ENCODE results near the gene ZNF732. TPM values are rescaled to one million over a fixed set of nuclear protein-coding genes. Genes with fewer than 3 reads are reported as not detected.
"Not testable (repeated sequence)": the region's sequence is repeated elsewhere in the genome, so short reads cannot be mapped to it uniquely, and the experiment has no call there.

The ZNF732 gene
- total and polyA plus RNA-seq, 7 donors, result 0.12 to 0.36 TPM; not detected in 5

DNA sequence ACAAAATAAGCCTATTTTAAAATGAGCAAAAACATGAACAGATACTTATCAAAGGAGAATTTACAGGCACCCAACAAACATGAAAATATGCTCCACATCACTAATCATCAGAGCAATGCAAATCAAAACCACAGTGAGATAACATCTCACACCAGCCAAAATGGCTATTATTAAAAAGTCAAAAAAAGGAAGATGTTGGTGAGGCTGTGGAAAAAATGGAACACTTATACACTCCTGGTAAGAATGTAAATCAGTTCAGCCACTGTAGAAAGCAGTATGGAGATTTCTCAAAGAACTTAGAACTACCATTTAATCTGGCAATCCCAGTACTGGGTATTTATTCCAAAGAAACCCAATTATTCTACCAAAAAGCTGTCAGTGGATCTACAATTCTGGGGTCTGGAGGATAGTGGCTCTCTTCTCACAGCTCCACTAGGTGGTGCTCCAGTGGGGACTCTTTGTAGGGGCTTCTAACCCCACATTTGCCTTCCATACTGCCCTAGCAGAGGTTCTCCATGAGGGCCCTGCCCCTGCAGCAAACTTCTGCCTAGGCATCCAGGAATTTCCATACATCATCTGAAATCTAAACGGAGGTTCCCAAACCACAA, 9.1 kb upstream of the ZNF732 start:
- H3K4me3 ChIP-seq, result no peak overlapping the region
- H3K4me1 ChIP-seq, result no peaks in the 10 kb centered on the region
- TF ChIP-seq, protein P1, sequence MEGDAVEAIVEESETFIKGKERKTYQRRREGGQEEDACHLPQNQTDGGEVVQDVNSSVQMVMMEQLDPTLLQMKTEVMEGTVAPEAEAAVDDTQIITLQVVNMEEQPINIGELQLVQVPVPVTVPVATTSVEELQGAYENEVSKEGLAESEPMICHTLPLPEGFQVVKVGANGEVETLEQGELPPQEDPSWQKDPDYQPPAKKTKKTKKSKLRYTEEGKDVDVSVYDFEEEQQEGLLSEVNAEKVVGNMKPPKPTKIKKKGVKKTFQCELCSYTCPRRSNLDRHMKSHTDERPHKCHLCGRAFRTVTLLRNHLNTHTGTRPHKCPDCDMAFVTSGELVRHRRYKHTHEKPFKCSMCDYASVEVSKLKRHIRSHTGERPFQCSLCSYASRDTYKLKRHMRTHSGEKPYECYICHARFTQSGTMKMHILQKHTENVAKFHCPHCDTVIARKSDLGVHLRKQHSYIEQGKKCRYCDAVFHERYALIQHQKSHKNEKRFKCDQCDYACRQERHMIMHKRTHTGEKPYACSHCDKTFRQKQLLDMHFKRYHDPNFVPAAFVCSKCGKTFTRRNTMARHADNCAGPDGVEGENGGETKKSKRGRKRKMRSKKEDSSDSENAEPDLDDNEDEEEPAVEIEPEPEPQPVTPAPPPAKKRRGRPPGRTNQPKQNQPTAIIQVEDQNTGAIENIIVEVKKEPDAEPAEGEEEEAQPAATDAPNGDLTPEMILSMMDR (IDR thresholded peaks at IDR 0.05), result no peak
- TF ChIP-seq EP300 (IDR thresholded peaks at IDR 0.05), result no peak
- TF ChIP-seq POLR2AphosphoS5 (IDR thresholded peaks at IDR 0.05), result no peak
- no peak for TF ChIP-seq POLR2A (IDR thresholded peaks at IDR 0.05)
- H3K9me3 ChIP-seq, result peaks cover 0 to 9% (median 1%) of the 10 kb centered on the region in 4 donors
- intact Hi-C loops (cut with DNase I), result loop anchor here (10.0 kb wide), 1 partner anchor 50 kb away; no protein-coding TSS in a partner anchor
- no peak for DNase-seq
- no peaks in the 10 kb centered on the region for H3K27me3 ChIP-seq
- H3K27ac ChIP-seq, result no peak overlapping the region
- H3K36me3 ChIP-seq, result no peaks in the 10 kb centered on the region
- WGBS, 2 donors, result 78 to 92% methylated on average over 1 of the region's 1 CpG

DNA sequence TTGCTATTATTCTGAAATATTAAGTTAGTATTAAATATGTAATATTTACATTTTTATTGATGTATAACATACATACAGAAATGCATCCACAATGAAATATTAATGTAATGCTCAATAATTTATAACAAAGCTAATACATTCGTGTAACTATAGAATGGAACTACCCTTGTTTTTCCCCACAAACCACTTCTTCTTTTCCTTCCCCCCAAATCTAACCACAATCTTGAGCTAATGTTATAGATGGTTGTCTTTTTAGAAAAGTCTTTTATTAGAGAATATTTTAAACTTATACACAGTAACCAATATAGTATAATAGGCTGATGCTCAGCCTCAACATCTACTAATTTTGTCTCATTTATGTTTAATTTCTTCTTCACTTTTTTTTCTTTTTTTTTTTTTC, 4.5 kb upstream of the ZNF732 start:
- peaks cover 0 to 8% (median 2%) of the 10 kb centered on the region in 4 donors for H3K4me1 ChIP-seq

DNA sequence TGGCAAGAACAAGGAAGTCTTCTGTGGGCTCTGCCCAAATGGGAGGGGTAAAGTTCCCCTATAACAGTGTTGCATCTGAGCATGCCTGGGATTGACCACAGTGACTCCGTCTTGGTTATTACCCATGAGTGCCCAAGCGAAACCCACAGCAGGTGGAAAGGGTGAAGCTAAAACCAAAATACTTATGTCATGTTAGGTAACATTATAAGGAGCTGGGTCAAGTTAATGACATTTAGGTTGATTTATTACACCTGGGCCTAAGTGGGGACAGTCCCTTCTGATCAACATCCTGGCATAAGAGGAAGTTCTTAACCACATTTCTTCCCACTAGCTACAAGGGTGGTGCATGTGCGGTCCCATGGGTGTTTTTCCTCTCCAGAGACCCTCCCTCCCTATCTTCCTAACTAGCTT, 1.3 kb upstream of the ZNF732 start:
- no peak overlapping the region for H3K27ac ChIP-seq
- whole genome bisulfite sequencing, 2 donors, result 48 to 87% methylated on average over 3 of the region's 3 CpGs
- DNase-seq, result no peak
- intact Hi-C loops (cut with DNase I), result no loop called here
- TF ChIP-seq POLR2A (IDR thresholded peaks at IDR 0.05) (no peak), POLR2AphosphoS5 (IDR thresholded peaks at IDR 0.05) (no peak), EP300 (IDR thresholded peaks at IDR 0.05) (no peak)
- TF ChIP-seq, protein P1 (IDR thresholded peaks at IDR 0.05), result no peak
- peaks cover 8 to 23% (median 20%) of the 10 kb centered on the region in 3 donors for H3K27me3 ChIP-seq
- H3K4me3 ChIP-seq, result no peak overlapping the region
- peaks cover 0 to 16% (median under 1%) of the 10 kb centered on the region in 4 donors for H3K9me3 ChIP-seq
- H3K36me3 ChIP-seq, result no peaks in the 10 kb centered on the region
- H3K4me1 ChIP-seq, result peaks cover 0 to 11% (median 4%) of the 10 kb centered on the region in 4 donors

More for the DNA sequence above, 4.5 kb upstream of the ZNF732 start:
- Histone ChIP-seq H3K4me3 (no peak overlapping the region), H3K9me3 (peaks cover 0 to 5% (median 1%) of the 10 kb centered on the region in 4 donors), H3K36me3 (no peaks in the 10 kb centered on the region), H3K27me3 (peaks cover 7 to 9% (median 8%) of the 10 kb centered on the region in 3 donors), H3K27ac (no peak overlapping the region)
- 48 to 82% methylated on average over 1 of the region's 1 CpG for WGBS, 2 donors
- TF ChIP-seq POLR2AphosphoS5 (IDR thresholded peaks at IDR 0.05), result no peak
- no peak for TF ChIP-seq POLR2A (IDR thresholded peaks at IDR 0.05)
- no peak for TF ChIP-seq EP300 (IDR thresholded peaks at IDR 0.05)
- TF ChIP-seq, protein P1 (IDR thresholded peaks at IDR 0.05), result no peak
- DNase-seq, result no peak
- intact Hi-C loops (cut with DNase I), result loop anchor here (10.0 kb wide), 1 partner anchor 45 kb away; no protein-coding TSS in a partner anchor

DNA sequence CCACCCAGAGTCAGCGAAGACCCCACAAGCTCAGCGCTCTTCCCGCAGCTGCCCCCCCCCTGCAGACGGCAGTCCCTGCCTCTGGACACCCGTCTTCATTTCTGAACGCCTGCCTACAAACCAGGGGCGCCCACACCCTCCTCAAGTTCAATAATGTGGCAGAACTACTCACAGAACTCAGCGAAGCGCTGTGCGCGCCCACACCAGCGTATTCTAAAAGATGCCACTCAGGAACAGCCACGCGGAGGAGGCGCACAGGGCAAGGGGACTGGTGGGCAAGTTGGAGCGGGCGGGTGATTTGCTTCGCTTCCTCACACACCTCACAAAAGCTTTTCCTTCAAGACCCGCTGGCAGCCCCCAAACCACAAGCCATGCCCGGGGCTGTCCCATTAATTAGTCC, 758 bp downstream of the ZNF732 start:
- Histone ChIP-seq H3K4me1 (peaks cover 0 to 11% (median 4%) of the 10 kb centered on the region in 4 donors), H3K4me3 (peak overlapping the region in 3 of 4 donors; percentile 28 to 50 (median 44)), H3K27me3 (peaks cover 8 to 23% (median 20%) of the 10 kb centered on the region in 3 donors), H3K9me3 (peaks cover 0 to 15% (median under 1%) of the 10 kb centered on the region in 4 donors)
- intact Hi-C loops (cut with DNase I); DNase-seq; H3K36me3 ChIP-seq; H3K27ac ChIP-seq: not testable (repeated sequence)
- 30 to 53% methylated on average over 20 of the region's 20 CpGs for WGBS, 2 donors

DNA sequence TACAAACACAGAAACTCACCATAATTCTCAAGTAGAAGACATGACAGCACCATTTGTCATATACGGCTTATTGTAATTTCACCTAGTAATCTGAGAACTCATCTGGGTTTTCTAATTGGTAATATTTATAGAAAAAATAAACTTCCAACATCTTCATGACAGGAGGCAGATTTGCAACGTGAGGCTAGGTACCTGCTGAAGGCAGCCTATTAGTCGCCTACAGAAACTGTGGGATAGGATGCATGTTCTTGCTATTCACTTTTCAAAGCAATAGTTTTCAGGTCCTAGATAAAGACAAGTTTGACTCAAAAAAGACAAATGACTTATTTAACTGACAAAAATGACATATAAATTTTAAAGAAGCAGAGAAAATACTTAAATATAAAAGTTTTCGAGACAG, 2.9 kb downstream of the ZNF732 start:
- Histone ChIP-seq H3K9me3 (peaks cover 0 to 15% (median 3%) of the 10 kb centered on the region in 4 donors), H3K27me3 (peaks cover 8 to 23% (median 20%) of the 10 kb centered on the region in 3 donors), H3K4me3 (no peak overlapping the region), H3K36me3 (no peaks in the 10 kb centered on the region), H3K4me1 (peaks cover 0 to 11% (median 4%) of the 10 kb centered on the region in 4 donors), H3K27ac (no peak overlapping the region)
- intact Hi-C loops (cut with DNase I), result no loop called here
- DNase-seq, result no peak
- WGBS, 2 donors, result 94 to 97% methylated on average over 4 of the region's 4 CpGs
- TF ChIP-seq POLR2A (IDR thresholded peaks at IDR 0.05) (no peak), EP300 (IDR thresholded peaks at IDR 0.05) (no peak), POLR2AphosphoS5 (IDR thresholded peaks at IDR 0.05) (no peak)
- TF ChIP-seq, protein P1 (IDR thresholded peaks at IDR 0.05), result no peak
